HEK293 (cell line): ENCODE measurements around the gene TMEM208.

Source experiments
- CTCF ChIA-PET: fragments of 350-600 bp; formaldehyde crosslinking; extraction: SDS; loops from one replicate; lab custom pipeline; 2021; ENCODE audit warnings: antibody characterized with exemption; lab: Yijun Ruan, JAX
- POLR2A ChIA-PET: fragments of 300-600 bp; formaldehyde crosslinking; extraction: SDS; loops from one replicate; lab custom pipeline; 2020; ENCODE audit warnings: antibody characterized with exemption, inconsistent platforms; lab: Yijun Ruan, JAX
- H3K27ac ChIP-seq: fragments of 200-500 bp; sonication (Bioruptor generic); 2 replicates; pipeline ENCODE4 v1.5.1; 2014; ENCODE audit warnings: low read depth, low read length, control low read depth, inconsistent platforms; ENCODE audit errors: extremely low read depth
- H3K36me3 ChIP-seq, 2 experiments: fragments of 200-500 bp in 1 of 2; sonication (Bioruptor generic) in 1 of 2; 1 replicate in 1 of 2; 2 replicates in 1 of 2; pipeline ENCODE4 v1.5.1; 2014 to 2017; ENCODE audit warnings: inconsistent platforms in 2 of 2, low read length in 2 of 2; ENCODE audit not compliant: control insufficient read depth in 2 of 2, insufficient read depth in 1 of 2
- H3K4me1 ChIP-seq: fragments of 200-500 bp; sonication (Bioruptor generic); 2 replicates; pipeline ENCODE4 v1.5.1; 2014; ENCODE audit warnings: mild to moderate bottlenecking, low read length, inconsistent platforms; ENCODE audit not compliant: control insufficient read depth, insufficient read depth
- H3K4me3 ChIP-seq: 2 replicates; pipeline ENCODE4 v1.5.1; 2011; ENCODE audit warnings: low read depth, mild to moderate bottlenecking, control low read depth, low read length, moderate library complexity
- H3K9me3 ChIP-seq: fragments of 200-500 bp; sonication (Bioruptor generic); 2 replicates; pipeline ENCODE4 v1.5.1; 2014; ENCODE audit warnings: low read depth, low read length, inconsistent platforms; ENCODE audit not compliant: control insufficient read depth, insufficient read depth
- KLF10 ChIP-seq: fragments of 450-650 bp; IDR thresholded peaks from 2 replicates; pipeline ENCODE4 v1.5.1; 2018; ENCODE audit warnings: missing biosample characterization, mild to moderate bottlenecking, missing genetic modification characterization
- ZBTB1 ChIP-seq: fragments of 450-650 bp; formaldehyde crosslinking; IDR thresholded peaks from 2 replicates; pipeline ENCODE4 v1.5.1; 2016; ENCODE audit warnings: missing biosample characterization, missing genetic modification characterization
- ZBTB8A ChIP-seq: fragments of 450-650 bp; formaldehyde crosslinking; IDR thresholded peaks from 2 replicates; pipeline ENCODE4 v1.5.1; 2016; ENCODE audit warnings: missing biosample characterization, missing genetic modification characterization
- ZNF174 ChIP-seq: fragments of 450-650 bp; formaldehyde crosslinking; IDR thresholded peaks from 2 replicates; pipeline ENCODE4 v1.5.0; 2017; ENCODE audit warnings: missing biosample characterization, mild to moderate bottlenecking, missing genetic modification characterization
- ZNF239 ChIP-seq: fragments of 450-650 bp; formaldehyde crosslinking; IDR thresholded peaks from 2 replicates; pipeline ENCODE4 v1.5.1; 2016; ENCODE audit warnings: missing biosample characterization, missing genetic modification characterization
- ZNF274 ChIP-seq, 2 experiments: fragments of 200-500 bp in 1 of 2; fragments of 450-650 bp in 1 of 2; sonication (Bioruptor generic) in 1 of 2; formaldehyde crosslinking in 1 of 2; IDR thresholded peaks; 2 replicates each; pipeline versions ENCODE4 v1.5.1 to v1.6.1; 2014 to 2016; ENCODE audit warnings: borderline replicate concordance in 1 of 2, inconsistent platforms in 1 of 2, low read length in 1 of 2, missing biosample characterization in 1 of 2, missing genetic modification characterization in 1 of 2
- ZNF37A ChIP-seq: fragments of 450-650 bp; IDR thresholded peaks from 2 replicates; pipeline ENCODE4 v1.5.1; 2018; ENCODE audit warnings: missing biosample characterization, missing genetic modification characterization
- ZNF391 ChIP-seq: fragments of 450-650 bp; formaldehyde crosslinking; IDR thresholded peaks from 2 replicates; pipeline ENCODE4 v1.5.1; 2016; ENCODE audit warnings: low read depth, missing biosample characterization, missing genetic modification characterization, borderline replicate concordance
- ZNF513 ChIP-seq: fragments of 450-650 bp; IDR thresholded peaks from 2 replicates; pipeline ENCODE4 v1.5.1; 2018; ENCODE audit warnings: missing biosample characterization, missing genetic modification characterization
- ZNF596 ChIP-seq: fragments of 450-650 bp; IDR thresholded peaks from 2 replicates; pipeline ENCODE4 v1.5.0; 2018; ENCODE audit warnings: missing biosample characterization, mild to moderate bottlenecking, missing genetic modification characterization, moderate library complexity
- ZNF621 ChIP-seq: fragments of 450-650 bp; formaldehyde crosslinking; IDR thresholded peaks from 2 replicates; pipeline ENCODE4 v1.5.1; 2017; ENCODE audit warnings: missing biosample characterization, missing genetic modification characterization
- ZNF707 ChIP-seq: fragments of 450-650 bp; formaldehyde crosslinking; IDR thresholded peaks from 2 replicates; pipeline ENCODE4 v1.5.1; 2016; ENCODE audit warnings: missing biosample characterization, missing genetic modification characterization
- ZNF747 ChIP-seq: fragments of 450-650 bp; formaldehyde crosslinking; IDR thresholded peaks from 2 replicates; pipeline ENCODE4 v1.5.1; 2016; ENCODE audit warnings: missing biosample characterization, missing genetic modification characterization
- ZSCAN23 ChIP-seq: fragments of 450-650 bp; formaldehyde crosslinking; IDR thresholded peaks from 2 replicates; pipeline ENCODE4 v1.5.1; 2016; ENCODE audit warnings: missing biosample characterization, missing genetic modification characterization

The TMEM208 gene

DNA sequence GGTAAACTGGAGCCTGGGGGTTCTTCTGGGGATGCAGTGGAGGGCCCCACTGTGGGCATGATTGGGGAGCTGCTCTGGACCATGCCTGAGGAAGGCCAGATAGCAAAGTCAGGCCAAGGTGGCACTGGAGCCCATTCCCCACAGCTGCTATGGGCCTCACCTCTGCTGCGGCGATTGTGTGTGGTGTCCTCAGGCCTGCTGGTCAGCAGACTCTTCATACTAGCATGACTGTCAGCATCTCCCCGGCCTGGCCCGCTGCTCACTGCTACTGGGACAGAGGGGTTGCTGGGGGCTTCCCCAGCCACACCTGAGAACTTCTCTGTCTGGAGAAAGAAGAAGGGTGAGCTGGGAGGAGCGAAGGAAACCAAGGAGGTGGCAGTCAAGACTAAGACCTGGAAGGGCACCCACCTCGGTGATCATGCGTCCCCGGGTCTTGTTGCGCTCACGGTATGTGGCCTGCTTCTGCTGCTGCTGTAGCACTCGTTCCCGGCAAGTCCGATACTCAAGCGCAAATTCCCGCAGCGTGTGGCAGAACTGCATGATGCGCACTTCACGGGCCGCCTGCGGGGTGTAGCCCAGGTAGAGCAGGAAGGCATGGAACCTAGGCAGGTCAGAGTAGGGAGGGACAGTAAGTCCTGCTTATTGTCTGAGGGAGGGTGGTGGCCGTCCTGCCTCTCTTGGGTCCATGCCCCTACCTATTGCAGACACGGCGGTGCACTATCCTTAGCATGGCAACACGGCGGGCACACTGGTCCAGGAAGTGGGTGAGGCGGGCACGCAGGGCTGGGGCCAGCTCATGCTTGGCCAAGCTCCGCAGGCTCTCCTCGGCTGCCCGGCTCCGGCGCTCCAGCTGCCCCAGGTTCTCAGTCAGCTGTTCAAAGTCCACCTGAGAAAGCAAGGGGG, 3.2 kb downstream of the TMEM208 start:
- CTCF ChIA-PET, result no interaction called here
- POLR2A ChIA-PET, result interaction anchor here (10.0 kb wide), 1 partner anchor 17 kb away, joined by 109 read pairs; the partner anchor contains the start of genes FHOD1 and SLC9A5
- Histone ChIP-seq H3K4me3 (no peak overlapping the region), H3K36me3 (peaks cover 4 to 63% of the 10 kb centered on the region in 2 experiments; a peak in 2 of 3 replicates), H3K9me3 (no peaks in the 10 kb centered on the region), H3K4me1 (no peaks in the 10 kb centered on the region), H3K27ac (no peak overlapping the region)
- no peak for TF ChIP-seq ZNF37A (tag by site-specific recombination)
- no peak for TF ChIP-seq ZBTB8A (tag by site-specific recombination)
- no peak for TF ChIP-seq ZNF174
- no peak for TF ChIP-seq ZNF707 (tag by site-specific recombination)
- TF ChIP-seq ZBTB1, result no peak

GRCh38 chr16:67230809-67231660, 4.1 kb downstream of the TMEM208 start:
- ChIA-PET CTCF (interaction anchor here (0.6 to 2.1 kb wide), 3 partner anchors 15 to 337 kb away, joined by 3 to 4 read pairs (median 3); no protein-coding TSS in a partner anchor), POLR2A (interaction anchor here (0.8 to 10.0 kb wide), 2 partner anchors 16 kb away, joined by 3 to 109 read pairs; partner anchors contain the start of genes FHOD1 and SLC9A5)
- Histone ChIP-seq H3K4me1 (no peaks in the 10 kb centered on the region), H3K36me3 (peaks cover 5 to 71% of the 10 kb centered on the region in 2 experiments; a peak in 2 of 3 replicates), H3K27ac (no peak overlapping the region), H3K4me3 (no peak overlapping the region), H3K9me3 (no peaks in the 10 kb centered on the region)
- TF ChIP-seq ZBTB1 (no peak), ZNF747 (tag by site-specific recombination) (no peak), ZNF513 (tag by site-specific recombination) (no peak), ZSCAN23 (tag by site-specific recombination) (no peak)

- CTCF ChIA-PET, result no interaction called here
- Histone ChIP-seq H3K4me3 (no peak overlapping the region), H3K9me3 (no peaks in the 10 kb centered on the region), H3K36me3 (peaks cover 8 to 86% of the 10 kb centered on the region in 2 experiments; a peak in 2 of 3 replicates), H3K4me1 (no peaks in the 10 kb centered on the region), H3K27ac (no peak overlapping the region)
- POLR2A ChIA-PET, result interaction anchor here (0.6 to 10.0 kb wide), 2 partner anchors 13 to 58 kb away, joined by 3 to 109 read pairs; partner anchors contain the start of genes FHOD1 and SLC9A5
- TF ChIP-seq ZNF274 (IDR thresholded peaks at IDR 0.05; ENCODE audit: low read length), result no peak
- no peak for TF ChIP-seq ZNF274 (tag by site-specific recombination; IDR thresholded peaks at IDR 0.05; ENCODE audit: borderline replicate concordance)
- no peak for TF ChIP-seq ZNF621 (tag by site-specific recombination)
- no peak for TF ChIP-seq ZNF239 (tag by site-specific recombination)
- TF ChIP-seq KLF10 (tag by site-specific recombination), result no peak
- no peak for TF ChIP-seq ZNF596
- TF ChIP-seq ZNF391 (tag by site-specific recombination), result no peak
Measured at GRCh38 chr16:67233596-67233995, 6.7 kb downstream of the TMEM208 start.
